ENCODE data around the gene CEP170B. TPM values are rescaled to one million over a fixed set of nuclear protein-coding genes. Genes with fewer than 3 reads are reported as not detected.

CEP170B gene
- total and polyA plus RNA-seq, 2 donors (not counting 1 experiment from before 2014, with no cell fraction given) = 0.16 to 0.59 TPM

DNA sequence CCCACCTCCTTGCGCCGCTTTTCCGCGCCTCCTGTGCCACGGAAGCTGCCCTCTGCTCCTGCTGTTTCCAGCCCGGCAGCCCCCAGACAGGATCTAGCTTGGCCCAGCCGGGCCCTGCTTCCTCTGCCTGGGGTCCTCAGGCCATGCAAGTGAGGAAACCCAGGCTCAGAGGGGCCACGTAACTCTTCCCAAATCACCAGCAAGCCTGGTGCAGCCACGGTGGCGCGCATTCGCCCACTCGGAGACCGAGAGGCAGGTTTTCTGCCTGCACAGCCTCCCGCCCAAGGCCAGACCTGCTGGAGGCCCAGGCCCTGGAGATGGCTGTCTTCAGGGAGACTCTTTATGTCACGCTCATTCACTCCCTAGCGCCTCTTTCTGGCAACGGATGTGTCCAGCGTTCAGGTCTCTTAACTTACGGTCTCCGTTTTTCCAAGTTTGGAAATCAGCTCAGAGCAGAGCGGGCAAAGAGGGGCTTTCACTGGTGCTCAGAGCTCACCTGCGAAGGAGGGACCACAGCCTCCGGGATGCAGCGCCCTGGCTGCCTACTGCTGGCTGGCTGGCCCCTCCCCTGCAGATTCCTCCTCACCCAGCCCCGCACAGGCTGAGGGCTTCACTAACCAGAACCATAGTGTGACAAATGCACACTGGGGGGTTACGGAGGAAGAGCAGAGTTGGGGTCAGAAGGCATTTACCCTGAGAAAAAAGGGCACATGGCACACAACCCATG lies 20.6 kb upstream of the CEP170B start:
- no peaks in the 10 kb centered on the region for H3K9me3 Mint-ChIP-seq (ENCODE audit: insufficient read depth)
- ChIA-PET CTCF (no interaction called here), POLR2A (no interaction called here)
- Histone ChIP-seq H3K9ac (ENCODE audit: low read length) (no peak overlapping the region), H3K9me3 (ENCODE audit: control extremely low read depth in 1 of 3, control insufficient read depth in 2 of 3, insufficient read depth in 1 of 3, low read length in 2 of 3) (peaks cover 0 to 9% (median 1%) of the 10 kb centered on the region in 3 donors), H3K4me3 (ENCODE audit: control extremely low read depth in 1 of 5, extremely low read depth in 1 of 5, insufficient read depth in 1 of 5, low read depth in 2 of 5, low read length in 4 of 5) (no peak overlapping the region), H2AFZ (ENCODE audit: insufficient read depth, low read depth, low read length, poor library complexity, severe bottlenecking) (no peak overlapping the region), H4K20me1 (ENCODE audit: control insufficient read depth, insufficient read depth, low read length, poor library complexity, severe bottlenecking) (no peaks in the 10 kb centered on the region), H3K4me1 (ENCODE audit: control insufficient read depth in 2 of 2, insufficient read depth in 2 of 2, low read length in 2 of 2) (peaks cover 12 to 21% of the 10 kb centered on the region in 2 donors), H3K36me3 (replicated peaks in 1 of 2; ENCODE audit: control extremely low read depth in 1 of 2, control insufficient read depth in 1 of 2, extremely low read depth in 1 of 2, insufficient read depth in 2 of 2, low read length in 1 of 2) (no peaks in the 10 kb centered on the region), H3K4me2 (replicated peaks; ENCODE audit: low read depth, low read length, poor library complexity, severe bottlenecking) (peak overlapping the region; percentile 65), H3K79me2 (ENCODE audit: control insufficient read depth, insufficient read depth, low read length) (no peaks in the 10 kb centered on the region), H3K27me3 (replicated peaks in 1 of 4; ENCODE audit: control extremely low read depth in 1 of 4, control insufficient read depth in 3 of 4, insufficient read depth in 4 of 4, low read length in 3 of 4) (peaks cover 0 to 47% (median 36%) of the 10 kb centered on the region in 4 experiments), H3K27ac (ENCODE audit: low read length in 2 of 2) (no peak overlapping the region)
- H3K27ac Mint-ChIP-seq = no peak overlapping the region
- ATAC-seq (ENCODE audit: low read depth) (no peak), DNase-seq (no peak)
- TF ChIP-seq, protein P1, sequence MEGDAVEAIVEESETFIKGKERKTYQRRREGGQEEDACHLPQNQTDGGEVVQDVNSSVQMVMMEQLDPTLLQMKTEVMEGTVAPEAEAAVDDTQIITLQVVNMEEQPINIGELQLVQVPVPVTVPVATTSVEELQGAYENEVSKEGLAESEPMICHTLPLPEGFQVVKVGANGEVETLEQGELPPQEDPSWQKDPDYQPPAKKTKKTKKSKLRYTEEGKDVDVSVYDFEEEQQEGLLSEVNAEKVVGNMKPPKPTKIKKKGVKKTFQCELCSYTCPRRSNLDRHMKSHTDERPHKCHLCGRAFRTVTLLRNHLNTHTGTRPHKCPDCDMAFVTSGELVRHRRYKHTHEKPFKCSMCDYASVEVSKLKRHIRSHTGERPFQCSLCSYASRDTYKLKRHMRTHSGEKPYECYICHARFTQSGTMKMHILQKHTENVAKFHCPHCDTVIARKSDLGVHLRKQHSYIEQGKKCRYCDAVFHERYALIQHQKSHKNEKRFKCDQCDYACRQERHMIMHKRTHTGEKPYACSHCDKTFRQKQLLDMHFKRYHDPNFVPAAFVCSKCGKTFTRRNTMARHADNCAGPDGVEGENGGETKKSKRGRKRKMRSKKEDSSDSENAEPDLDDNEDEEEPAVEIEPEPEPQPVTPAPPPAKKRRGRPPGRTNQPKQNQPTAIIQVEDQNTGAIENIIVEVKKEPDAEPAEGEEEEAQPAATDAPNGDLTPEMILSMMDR (IDR thresholded peaks at IDR 0.05) = no peak
- TF ChIP-seq EZH2 (IDR thresholded peaks at IDR 0.05; ENCODE audit: borderline replicate concordance, insufficient read depth, low read depth, low read length, poor library complexity, severe bottlenecking) = no peak
- no peak overlapping the region for H3K4me3 Mint-ChIP-seq
- H3K4me1 Mint-ChIP-seq = peaks cover 10% of the 10 kb centered on the region
- WGBS (ENCODE audit: insufficient coverage) = 23% methylated on average over 27 of the region's 27 CpGs
- peaks cover 54% of the 10 kb centered on the region for H3K27me3 Mint-ChIP-seq
- intact Hi-C loops (cut with micrococcal nuclease) = no loop called here

DNA sequence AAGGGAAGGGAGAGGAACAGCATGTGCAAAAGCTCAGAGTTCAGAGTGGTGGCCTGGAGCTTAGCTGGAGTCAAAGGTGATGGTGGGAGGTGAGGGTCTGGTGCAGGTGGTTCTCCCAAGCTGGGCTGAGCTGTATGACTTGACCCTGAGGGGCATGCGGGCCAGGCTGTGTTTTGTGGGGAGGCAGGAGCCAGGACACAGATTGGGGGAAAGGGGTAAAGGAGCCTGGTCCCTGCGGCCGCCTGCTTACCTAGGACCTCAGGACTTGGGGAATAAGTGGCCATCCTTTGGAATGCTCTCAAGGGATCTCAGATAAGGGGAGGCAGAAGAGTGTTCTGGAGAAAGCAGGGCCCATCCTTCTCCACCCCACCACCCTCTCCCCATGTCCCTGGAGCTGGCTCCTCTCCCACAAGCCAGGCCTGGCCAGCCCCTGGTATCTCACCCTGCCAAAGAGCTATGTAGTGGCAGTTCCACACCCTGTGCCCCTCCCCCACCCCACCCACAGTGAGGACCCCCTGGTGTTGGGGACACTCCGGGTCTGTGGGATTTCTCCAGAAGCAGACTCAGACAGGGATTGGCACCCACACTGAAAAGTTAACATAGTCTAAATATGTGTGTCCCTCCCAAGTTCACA lies 19.9 kb upstream of the CEP170B start:
- intact Hi-C loops (cut with micrococcal nuclease) = no loop called here
- Mint-ChIP-seq H3K27ac (no peak overlapping the region), H3K4me1 (peaks cover 10% of the 10 kb centered on the region), H3K4me3 (no peak overlapping the region), H3K9me3 (ENCODE audit: insufficient read depth) (no peaks in the 10 kb centered on the region), H3K27me3 (peaks cover 54% of the 10 kb centered on the region)
- no peak overlapping the region for H3K9ac ChIP-seq (ENCODE audit: low read length)
- ATAC-seq (ENCODE audit: low read depth) = no peak
- no peak overlapping the region for H2AFZ ChIP-seq (ENCODE audit: insufficient read depth, low read depth, low read length, poor library complexity, severe bottlenecking)
- TF ChIP-seq, protein P1 (IDR thresholded peaks at IDR 0.05) = no peak
- TF ChIP-seq EZH2 (IDR thresholded peaks at IDR 0.05; ENCODE audit: borderline replicate concordance, insufficient read depth, low read depth, low read length, poor library complexity, severe bottlenecking) = no peak
- peaks cover 0 to 9% (median 1%) of the 10 kb centered on the region in 3 donors for H3K9me3 ChIP-seq (ENCODE audit: control extremely low read depth in 1 of 3, control insufficient read depth in 2 of 3, insufficient read depth in 1 of 3, low read length in 2 of 3)
- WGBS (ENCODE audit: insufficient coverage) = 64% methylated on average over 3 of the region's 4 CpGs
- H3K4me3 ChIP-seq (ENCODE audit: control extremely low read depth in 1 of 5, extremely low read depth in 1 of 5, insufficient read depth in 1 of 5, low read depth in 2 of 5, low read length in 4 of 5) = no peak overlapping the region
- peak overlapping the region; percentile 65 for H3K4me2 ChIP-seq (replicated peaks; ENCODE audit: low read depth, low read length, poor library complexity, severe bottlenecking)
- POLR2A ChIA-PET = no interaction called here
- peaks cover 0 to 47% (median 36%) of the 10 kb centered on the region in 4 experiments for H3K27me3 ChIP-seq (replicated peaks in 1 of 4; ENCODE audit: control extremely low read depth in 1 of 4, control insufficient read depth in 3 of 4, insufficient read depth in 4 of 4, low read length in 3 of 4)
- peaks cover 12 to 21% of the 10 kb centered on the region in 2 donors for H3K4me1 ChIP-seq (ENCODE audit: control insufficient read depth in 2 of 2, insufficient read depth in 2 of 2, low read length in 2 of 2)
- no peaks in the 10 kb centered on the region for H3K36me3 ChIP-seq (replicated peaks in 1 of 2; ENCODE audit: control extremely low read depth in 1 of 2, control insufficient read depth in 1 of 2, extremely low read depth in 1 of 2, insufficient read depth in 2 of 2, low read length in 1 of 2)
- no peak overlapping the region for H3K27ac ChIP-seq (ENCODE audit: low read length in 2 of 2)
- CTCF ChIA-PET = no interaction called here
- no peak for DNase-seq
- H4K20me1 ChIP-seq (ENCODE audit: control insufficient read depth, insufficient read depth, low read length, poor library complexity, severe bottlenecking) = no peaks in the 10 kb centered on the region
- no peaks in the 10 kb centered on the region for H3K79me2 ChIP-seq (ENCODE audit: control insufficient read depth, insufficient read depth, low read length)
